T-cell (primary cell): ENCODE data around the gene MBP. TPM values are rescaled to one million over a fixed set of nuclear protein-coding genes. Genes with fewer than 3 reads are reported as not detected.
A peak's percentile ranks its signal among the peaks of the same experiment; 100 is the strongest.

ENCODE experiments used
- ATAC-seq, 4 experiments: fragments of 200-7000 bp in 3 of 4; fragments of 150-1000 bp in 1 of 4; cut with Tn5 transposase; replicated peaks in 1 of 4; 1 replicate in 3 of 4; 2 replicates in 1 of 4; pipeline ENCODE4 v1.10.0; 2021; ENCODE audit warnings: moderate library complexity in 3 of 4, mild to moderate bottlenecking in 2 of 4, moderate number of reproducible peaks in 1 of 4
- CTCF ChIA-PET, 2 donors: fragments of 300-600 bp; sonication (Branson Sonifier 250); formaldehyde crosslinking; loops; one replicate each; lab custom pipeline; 2022; ENCODE audit warnings: antibody characterized with exemption in 2 of 2; lab: Charles Lee
- POLR2A ChIA-PET, 2 donors: fragments of 300-600 bp; sonication (Branson Sonifier 250); formaldehyde crosslinking; loops; one replicate each; lab custom pipeline; 2022; ENCODE audit warnings: antibody characterized with exemption in 2 of 2; lab: Charles Lee
- DNase-seq, 35 experiments: peaks; one replicate each; pipeline versions ENCODE4 v3.0.0 to v3.0.0-alpha.2; 2013 to 2023
- H3K27ac ChIP-seq: one replicate; pipeline ENCODE4 v1.5.1; 2013; ENCODE audit warnings: low read length
- H3K27me3 ChIP-seq, 2 experiments: replicated peaks in 1 of 2; 1 replicate in 1 of 2; 2 replicates in 1 of 2; pipeline versions ENCODE4 v1.6.1 to v1.7.0; 2013; ENCODE audit warnings: low read length in 1 of 2, mixed read lengths in 1 of 2; ENCODE audit not compliant: control insufficient read depth in 2 of 2, insufficient read depth in 2 of 2; ENCODE audit errors: extremely low read depth in 1 of 2
- H3K36me3 ChIP-seq, 2 donors: 1 replicate in 1 of 2; 2 replicates in 1 of 2; pipeline versions ENCODE4 v1.6.1 to v1.7.0; 2013; ENCODE audit warnings: low read length in 1 of 2; ENCODE audit not compliant: control insufficient read depth in 2 of 2, insufficient read depth in 1 of 2; ENCODE audit errors: extremely low read depth in 1 of 2
- H3K4me1 ChIP-seq, 2 experiments: 1 replicate in 1 of 2; 2 replicates in 1 of 2; pipeline versions ENCODE4 v1.6.1 to v1.7.0; 2013; ENCODE audit warnings: low read length in 2 of 2, mixed read lengths in 1 of 2; ENCODE audit not compliant: insufficient read depth in 2 of 2, control insufficient read depth in 1 of 2; ENCODE audit errors: extremely low read depth in 1 of 2
- H3K4me3 ChIP-seq, 2 donors: 1 replicate in 1 of 2; 2 replicates in 1 of 2; pipeline versions ENCODE4 v1.5.1 to v1.7.0; 2013; ENCODE audit warnings: mild to moderate bottlenecking in 2 of 2, low read length in 1 of 2, moderate library complexity in 1 of 2; ENCODE audit not compliant: control insufficient read depth in 1 of 2; ENCODE audit errors: extremely low read depth in 1 of 2
- H3K9me3 ChIP-seq: 2 replicates; pipeline ENCODE4 v1.7.0; 2013
- H3K27ac Mint-ChIP-seq, 2 donors: one replicate each; pipeline ENCODE4 v1.8.0; 2020 to 2021; ENCODE audit warnings: mild to moderate bottlenecking in 2 of 2, mixed read lengths in 2 of 2
- H3K27me3 Mint-ChIP-seq, 2 donors: one replicate each; pipeline ENCODE4 v1.8.0; 2021 to 2022; ENCODE audit warnings: mixed read lengths in 2 of 2
- H3K36me3 Mint-ChIP-seq: one replicate; pipeline ENCODE4 v1.8.0; 2021; ENCODE audit warnings: mixed read lengths
- H3K4me1 Mint-ChIP-seq, 3 donors: one replicate each; pipeline ENCODE4 v1.8.0; 2020 to 2022; ENCODE audit warnings: mixed read lengths in 3 of 3, mild to moderate bottlenecking in 1 of 3
- H3K4me3 Mint-ChIP-seq, 3 donors: one replicate each; pipeline ENCODE4 v1.8.0; 2020 to 2022; ENCODE audit warnings: mild to moderate bottlenecking in 3 of 3, mixed read lengths in 3 of 3, moderate library complexity in 3 of 3
- H3K9me3 Mint-ChIP-seq, 3 donors: one replicate each; pipeline ENCODE4 v1.8.0; 2020 to 2022; ENCODE audit warnings: mixed read lengths in 3 of 3
- WGBS: methylation state at CpG from one replicate; pipeline ENCODE4 v1.1.5; 2013; ENCODE audit warnings: missing lambda C conversion rate; ENCODE audit not compliant: insufficient coverage; 5-methylcytosine and 5-hydroxymethylcytosine counted together
- total RNA-seq, 35 experiments: library from RNA in 6 of 35; stranded (reverse) in 6 of 35; fragments of 120-200 nt in 1 of 35; gene quantifications; one replicate each; pipeline versions ENCODE4 v1.2.1 to v1.2.4 and lab custom pipeline; 2013 to 2026

The MBP gene
- total RNA-seq, 5 donors from 2014 or later (not counting 1 experiment from before 2014, with no cell fraction given), result 114 to 185 (median 152) TPM

DNA sequence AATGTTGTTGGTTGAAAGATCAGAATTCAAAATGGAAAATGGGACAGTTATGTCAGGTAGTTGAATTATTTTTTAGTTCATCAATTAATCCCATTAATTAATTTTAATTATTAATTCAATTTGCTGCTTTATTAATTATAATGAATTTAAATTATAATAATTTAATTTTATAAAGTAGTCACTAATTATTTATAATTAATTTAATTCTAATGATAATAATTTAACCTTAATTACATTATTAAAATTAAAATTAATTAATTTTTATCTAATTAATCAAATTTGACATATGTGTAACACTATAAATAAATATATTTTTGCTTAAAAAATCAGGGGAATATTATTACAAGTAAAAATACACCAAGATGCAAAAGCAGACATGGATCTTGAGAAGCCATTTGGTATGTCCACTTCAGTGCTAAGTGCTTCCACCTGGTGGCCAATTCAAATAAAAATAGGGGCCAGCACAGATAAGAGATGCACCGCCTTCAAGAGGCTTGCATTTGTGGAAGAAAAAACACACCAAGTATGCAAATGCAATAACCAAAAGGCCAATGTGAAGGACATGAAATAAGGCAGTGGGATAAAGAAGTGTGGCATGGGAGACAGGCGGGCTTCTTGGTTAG, 73.2 kb downstream of the MBP start:
- H3K4me3 Mint-ChIP-seq, result peak overlapping the region in 1 of 3 donors; percentile 70
- H3K36me3 Mint-ChIP-seq, result peaks cover 34% of the 10 kb centered on the region

DNA sequence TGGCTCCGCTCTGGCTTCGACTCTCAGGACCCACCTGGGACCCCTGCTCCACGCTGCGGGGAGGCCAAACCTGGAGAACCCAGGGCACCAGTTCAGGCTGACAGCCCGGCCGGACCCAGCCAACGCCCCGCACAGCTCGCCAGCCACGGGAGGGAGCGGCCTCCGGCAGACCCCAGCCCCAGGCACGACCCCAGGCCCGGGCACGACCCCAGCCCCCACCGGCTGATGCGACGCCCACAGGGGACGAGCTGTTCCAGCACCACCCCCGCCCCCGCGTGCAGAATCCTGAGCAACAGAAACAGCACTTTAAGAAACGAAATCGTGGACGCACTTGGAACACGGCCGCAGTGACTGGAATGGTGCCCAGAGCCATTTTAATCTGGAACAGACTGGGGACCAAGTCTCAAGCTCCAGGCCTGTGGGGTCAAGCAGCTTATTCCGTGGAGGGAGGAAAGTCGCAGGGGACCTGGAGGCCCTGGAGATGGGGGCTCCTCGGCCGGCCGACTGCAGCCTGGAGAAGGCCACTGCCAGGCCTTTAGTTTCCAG, 74.2 kb downstream of the MBP start:
- Mint-ChIP-seq H3K9me3 (no peaks in the 10 kb centered on the region), H3K4me3 (no peak overlapping the region), H3K4me1 (peaks cover 85 to 89% (median 86%) of the 10 kb centered on the region in 3 donors), H3K27me3 (no peaks in the 10 kb centered on the region), H3K36me3 (peaks cover 27% of the 10 kb centered on the region), H3K27ac (no peak overlapping the region)
- ATAC-seq (no peak), DNase-seq (no peak)
- Histone ChIP-seq H3K27ac (no peak overlapping the region), H3K4me1 (peaks cover 58 to 93% of the 10 kb centered on the region in 2 experiments), H3K36me3 (peaks cover 0 to 22% of the 10 kb centered on the region in 2 donors), H3K27me3 (no peaks in the 10 kb centered on the region), H3K4me3 (no peak overlapping the region), H3K9me3 (no peaks in the 10 kb centered on the region)
- CTCF ChIA-PET, result no interaction called here
- POLR2A ChIA-PET, result no interaction called here
- over 99% methylated on average over 29 of the region's 32 CpGs for WGBS

More for the DNA sequence above, 73.2 kb downstream of the MBP start:
- peak overlapping the region; percentile 96 for H3K27ac ChIP-seq
- Mint-ChIP-seq H3K27ac (peak overlapping the region; percentile 53 to 100), H3K9me3 (no peaks in the 10 kb centered on the region), H3K27me3 (no peaks in the 10 kb centered on the region), H3K4me1 (peaks cover 85 to 89% (median 86%) of the 10 kb centered on the region in 3 donors)
- peaks cover 2 to 28% of the 10 kb centered on the region in 2 donors for H3K36me3 ChIP-seq
- ATAC-seq, result no peak
- H3K4me3 ChIP-seq, result no peak overlapping the region
- no CpG with 5 or more reads among the region's 2 CpGs for WGBS
- H3K27me3 ChIP-seq, result no peaks in the 10 kb centered on the region
- peak in 1 of 35 experiments; percentile 61 for DNase-seq
- no peaks in the 10 kb centered on the region for H3K9me3 ChIP-seq
- H3K4me1 ChIP-seq, result peaks cover 55 to 91% of the 10 kb centered on the region in 2 experiments
- CTCF ChIA-PET, result interaction anchor here in 1 of 2 donors (0.6 kb wide), 1 partner anchor 42 kb away, joined by 3 read pairs; no protein-coding TSS in a partner anchor
- POLR2A ChIA-PET, result no interaction called here

DNA sequence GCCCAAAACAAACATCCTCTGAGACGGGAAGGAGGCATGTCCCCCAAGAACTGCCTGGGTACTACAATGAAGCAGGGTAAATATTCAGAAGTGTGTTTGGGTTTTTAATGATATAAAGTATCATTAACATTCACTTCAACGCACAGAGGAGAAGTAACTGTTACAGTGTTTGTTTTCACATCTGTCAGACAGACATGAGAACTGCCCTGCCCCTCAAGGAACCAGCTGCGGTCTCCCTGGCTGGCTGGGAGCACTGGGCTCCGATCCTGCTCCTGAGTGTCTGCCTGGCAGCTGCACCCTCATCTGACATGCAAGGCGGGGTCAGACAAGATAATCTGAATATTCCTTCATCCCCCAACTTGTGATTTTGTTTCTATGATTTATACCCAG, 75.6 kb downstream of the MBP start:
- H3K9me3 ChIP-seq, result no peaks in the 10 kb centered on the region
- POLR2A ChIA-PET, result no interaction called here
- no peaks in the 10 kb centered on the region for H3K27me3 ChIP-seq
- DNase-seq, result no peak
- no peaks in the 10 kb centered on the region for H3K27me3 Mint-ChIP-seq
- H3K27ac Mint-ChIP-seq, result peak overlapping the region; percentile 91 to 95
- H3K4me3 ChIP-seq, result no peak overlapping the region
- 72% methylated on average over 2 of the region's 5 CpGs for WGBS
- H3K4me1 Mint-ChIP-seq, result peaks cover 81 to 87% (median 84%) of the 10 kb centered on the region in 3 donors
- H3K36me3 ChIP-seq, result peaks cover 0 to 26% of the 10 kb centered on the region in 2 donors
- H3K4me1 ChIP-seq, result peaks cover 50 to 93% of the 10 kb centered on the region in 2 experiments
- peaks cover 21% of the 10 kb centered on the region for H3K36me3 Mint-ChIP-seq
- ATAC-seq, result no peak
- H3K27ac ChIP-seq, result peak overlapping the region; percentile 83
- H3K9me3 Mint-ChIP-seq, result no peaks in the 10 kb centered on the region
- CTCF ChIA-PET, result interaction anchor here (0.8 to 2.0 kb wide), 3 partner anchors 50 to 84 kb away, joined by 3 to 9 read pairs (median 3); no protein-coding TSS in a partner anchor
- H3K4me3 Mint-ChIP-seq, result peak overlapping the region in 2 of 3 donors; percentile 53 to 61

- POLR2A ChIA-PET, result no interaction called here
- no peaks in the 10 kb centered on the region for H3K27me3 ChIP-seq
- peak overlapping the region; percentile 91 to 95 for H3K27ac Mint-ChIP-seq
- peaks cover 79 to 87% (median 84%) of the 10 kb centered on the region in 3 donors for H3K4me1 Mint-ChIP-seq
- no peaks in the 10 kb centered on the region for H3K27me3 Mint-ChIP-seq
- H3K9me3 ChIP-seq, result no peaks in the 10 kb centered on the region
- no peak for DNase-seq
- 64% methylated on average over 18 of the region's 21 CpGs for WGBS
- peaks cover 21% of the 10 kb centered on the region for H3K36me3 Mint-ChIP-seq
- H3K4me3 Mint-ChIP-seq, result peak overlapping the region; percentile 25 to 61 (median 53)
- H3K4me3 ChIP-seq, result no peak overlapping the region
- H3K36me3 ChIP-seq, result peaks cover 0 to 30% of the 10 kb centered on the region in 2 donors
- H3K4me1 ChIP-seq, result peaks cover 45 to 93% of the 10 kb centered on the region in 2 experiments
- peak overlapping the region; percentile 83 for H3K27ac ChIP-seq
- CTCF ChIA-PET, result interaction anchor here in 1 of 2 donors (0.8 to 2.0 kb wide), 2 partner anchors 51 to 56 kb away, joined by 3 to 9 read pairs; no protein-coding TSS in a partner anchor
- ATAC-seq, result no peak
- no peaks in the 10 kb centered on the region for H3K9me3 Mint-ChIP-seq
These were observed 76.1 kb downstream of the MBP start for GRCh38 chr18:77056344-77057005.

DNA sequence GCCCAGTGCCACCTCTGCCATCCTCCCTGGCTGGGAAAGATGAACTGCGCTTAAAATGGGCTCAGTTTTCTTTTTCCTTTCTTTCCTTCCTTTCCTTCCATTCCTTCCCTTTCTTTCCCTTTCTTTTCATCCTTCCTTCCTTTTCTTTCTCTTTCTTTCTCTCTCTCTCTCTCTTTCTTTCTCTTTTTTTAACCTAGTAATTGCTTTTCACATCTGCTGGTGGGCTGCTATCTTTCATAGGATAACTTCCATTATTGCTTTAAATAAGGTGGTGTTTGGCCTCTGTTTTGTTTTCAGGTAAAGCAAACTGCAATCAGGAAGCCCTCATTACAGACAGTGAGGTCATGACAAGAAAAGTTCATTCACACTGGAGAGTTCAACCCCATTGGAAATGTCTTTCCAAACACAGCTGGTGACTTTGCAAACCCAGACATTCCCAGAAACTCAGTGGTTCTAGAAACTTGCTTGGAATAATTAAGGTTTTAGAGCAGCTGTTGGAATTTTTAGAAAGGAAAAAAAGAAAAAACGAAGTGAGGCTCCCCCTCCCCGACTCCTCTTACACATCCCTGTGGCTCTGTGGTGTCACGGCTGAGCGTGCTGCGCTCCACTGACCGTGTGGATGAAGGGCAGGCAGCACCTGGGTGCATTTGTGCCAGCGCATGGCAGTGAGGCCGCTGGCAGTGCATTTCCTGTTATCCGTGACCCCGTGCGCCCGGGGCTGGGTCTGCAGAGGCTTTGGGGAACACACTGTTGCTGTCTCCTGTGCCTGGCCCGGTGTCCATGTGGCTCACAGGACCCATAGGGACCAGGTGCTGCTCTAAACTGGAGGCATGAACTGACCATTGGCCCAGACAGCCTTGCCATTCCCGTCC, 76.9 kb downstream of the MBP start:
- H3K4me3 ChIP-seq, result peak overlapping the region in 1 of 2 donors; percentile 8

More for the DNA sequence above, 76.9 kb downstream of the MBP start:
- no peak for ATAC-seq
- no peaks in the 10 kb centered on the region for H3K9me3 ChIP-seq
- H3K27ac Mint-ChIP-seq, result peak overlapping the region; percentile 91 to 95
- H3K27me3 Mint-ChIP-seq, result no peaks in the 10 kb centered on the region
- POLR2A ChIA-PET, result interaction anchor here (0.6 to 0.8 kb wide), 3 partner anchors 42 to 70 kb away, joined by 3 to 5 read pairs (median 3); no protein-coding TSS in a partner anchor
- H3K4me1 ChIP-seq, result peaks cover 38 to 88% of the 10 kb centered on the region in 2 experiments
- DNase-seq, result peak in 1 of 35 experiments; percentile 42
- CTCF ChIA-PET, result interaction anchor here (0.6 to 2.2 kb wide), 13 partner anchors 8 to 238 kb away, joined by 3 to 12 read pairs (median 5); no protein-coding TSS in a partner anchor
- H3K36me3 ChIP-seq, result peaks cover 0 to 34% of the 10 kb centered on the region in 2 donors
- H3K27me3 ChIP-seq, result no peaks in the 10 kb centered on the region
- peak overlapping the region; percentile 61 to 64 (median 62) for H3K4me3 Mint-ChIP-seq
- no peaks in the 10 kb centered on the region for H3K9me3 Mint-ChIP-seq
- H3K27ac ChIP-seq, result peak overlapping the region; percentile 83
- H3K36me3 Mint-ChIP-seq, result peaks cover 18% of the 10 kb centered on the region
- WGBS, result 30% methylated on average over 12 of the region's 15 CpGs
- peaks cover 74 to 84% (median 80%) of the 10 kb centered on the region in 3 donors for H3K4me1 Mint-ChIP-seq
